ENCODE data around the gene PIGT. TPM values are rescaled to one million over a fixed set of nuclear protein-coding genes. Genes with fewer than 3 reads are reported as not detected.

Gene PIGT
- total RNA-seq, 4 donors from 2014 or later, result 44.6 to 77.8 (median 51.8) TPM

DNA sequence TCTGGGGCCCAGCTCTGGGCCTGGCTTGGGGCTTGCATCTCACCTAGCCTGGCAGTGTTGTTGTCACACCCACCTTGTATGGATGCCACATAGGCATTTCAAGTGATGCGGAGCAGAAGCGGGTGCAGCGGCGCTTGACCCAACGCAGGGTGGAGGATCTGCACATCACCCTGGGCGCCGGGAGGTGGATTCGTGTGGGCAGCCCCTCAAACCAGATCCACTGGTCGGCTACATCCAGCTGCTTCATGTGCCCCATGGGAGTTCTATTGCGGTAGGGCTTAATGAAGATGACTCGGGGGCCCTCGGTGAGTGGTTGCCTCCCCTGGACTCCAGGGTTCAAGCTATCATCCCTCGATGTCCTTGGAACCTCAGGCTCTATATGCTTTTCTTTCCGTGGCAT, 41.0 kb upstream of the PIGT start:
- Histone ChIP-seq H3K9me3 (no peaks in the 10 kb centered on the region), H3K4me3 (no peak overlapping the region), H3K27ac (no peak overlapping the region), H3K36me3 (no peaks in the 10 kb centered on the region), H3K4me1 (peaks cover 17% of the 10 kb centered on the region), H3K27me3 (no peaks in the 10 kb centered on the region)
- TF ChIP-seq POLR2AphosphoS5 (IDR thresholded peaks at IDR 0.05) (no peak), EP300 (IDR thresholded peaks at IDR 0.05) (no peak), POLR2A (IDR thresholded peaks at IDR 0.05) (no peak)
- TF ChIP-seq, protein P1, sequence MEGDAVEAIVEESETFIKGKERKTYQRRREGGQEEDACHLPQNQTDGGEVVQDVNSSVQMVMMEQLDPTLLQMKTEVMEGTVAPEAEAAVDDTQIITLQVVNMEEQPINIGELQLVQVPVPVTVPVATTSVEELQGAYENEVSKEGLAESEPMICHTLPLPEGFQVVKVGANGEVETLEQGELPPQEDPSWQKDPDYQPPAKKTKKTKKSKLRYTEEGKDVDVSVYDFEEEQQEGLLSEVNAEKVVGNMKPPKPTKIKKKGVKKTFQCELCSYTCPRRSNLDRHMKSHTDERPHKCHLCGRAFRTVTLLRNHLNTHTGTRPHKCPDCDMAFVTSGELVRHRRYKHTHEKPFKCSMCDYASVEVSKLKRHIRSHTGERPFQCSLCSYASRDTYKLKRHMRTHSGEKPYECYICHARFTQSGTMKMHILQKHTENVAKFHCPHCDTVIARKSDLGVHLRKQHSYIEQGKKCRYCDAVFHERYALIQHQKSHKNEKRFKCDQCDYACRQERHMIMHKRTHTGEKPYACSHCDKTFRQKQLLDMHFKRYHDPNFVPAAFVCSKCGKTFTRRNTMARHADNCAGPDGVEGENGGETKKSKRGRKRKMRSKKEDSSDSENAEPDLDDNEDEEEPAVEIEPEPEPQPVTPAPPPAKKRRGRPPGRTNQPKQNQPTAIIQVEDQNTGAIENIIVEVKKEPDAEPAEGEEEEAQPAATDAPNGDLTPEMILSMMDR (IDR thresholded peaks at IDR 0.05), result no peak
- DNase-seq (ENCODE audit: low spot score in 2 of 2), result no peak
- 92% methylated on average over 14 of the region's 14 CpGs for WGBS

DNA sequence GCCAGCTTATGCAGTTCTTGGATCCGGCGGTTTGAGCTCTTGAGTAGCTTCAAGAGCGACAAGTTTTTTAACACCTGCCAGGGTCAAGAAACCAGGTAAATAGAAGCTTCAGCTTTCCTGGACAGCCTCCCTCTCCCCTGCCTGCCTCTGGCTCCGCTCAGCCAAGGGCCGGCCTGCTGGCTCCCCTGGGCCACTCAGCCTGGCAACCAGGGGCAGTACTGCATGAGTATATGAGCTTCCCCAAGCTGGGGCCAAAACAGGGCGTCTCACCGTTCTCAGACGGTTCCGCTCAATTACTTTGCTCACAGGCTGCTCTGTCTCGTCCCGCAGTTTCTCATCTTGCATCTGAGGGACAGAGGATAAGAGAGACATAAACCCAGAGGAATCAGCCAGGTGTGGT, 38.7 kb upstream of the PIGT start:
- no peak for DNase-seq (ENCODE audit: low spot score in 2 of 2)
- Histone ChIP-seq H3K27me3 (no peaks in the 10 kb centered on the region), H3K4me1 (peaks cover 16% of the 10 kb centered on the region), H3K9me3 (no peaks in the 10 kb centered on the region), H3K4me3 (no peak overlapping the region), H3K36me3 (no peaks in the 10 kb centered on the region), H3K27ac (no peak overlapping the region)
- 86% methylated on average over 11 of the region's 11 CpGs for WGBS
- no peak for TF ChIP-seq POLR2AphosphoS5 (IDR thresholded peaks at IDR 0.05)

DNA sequence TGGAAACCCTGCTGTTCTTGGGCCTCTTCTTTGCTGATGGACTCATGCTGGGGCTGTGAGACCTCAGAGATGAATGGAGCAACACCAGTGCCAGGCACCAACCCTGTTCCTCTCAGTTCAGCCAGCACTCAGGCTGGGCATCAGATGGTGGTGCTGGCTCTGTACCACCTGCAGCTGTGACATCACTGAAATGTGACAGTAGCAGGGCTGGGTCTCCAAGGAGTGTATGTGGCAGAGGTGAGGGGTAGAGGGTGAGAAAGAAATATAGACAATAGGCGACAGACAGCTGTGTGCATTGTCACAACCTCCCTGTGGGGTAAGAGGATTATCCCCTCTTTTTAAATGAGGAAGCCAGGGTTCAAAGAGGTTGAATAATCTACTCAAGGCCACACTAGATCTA, 37.8 kb upstream of the PIGT start, which contains the start of gene TP53TG5:
TSS of gene TP53TG5 (minus strand) at position 135 of the 400 bp plus-strand sequence. CDS start at position 46, 89 bp downstream.
- WGBS, result 91% methylated on average over 1 of the region's 1 CpG
- no peak within 1 kb of the TSS for H3K27ac ChIP-seq

DNA sequence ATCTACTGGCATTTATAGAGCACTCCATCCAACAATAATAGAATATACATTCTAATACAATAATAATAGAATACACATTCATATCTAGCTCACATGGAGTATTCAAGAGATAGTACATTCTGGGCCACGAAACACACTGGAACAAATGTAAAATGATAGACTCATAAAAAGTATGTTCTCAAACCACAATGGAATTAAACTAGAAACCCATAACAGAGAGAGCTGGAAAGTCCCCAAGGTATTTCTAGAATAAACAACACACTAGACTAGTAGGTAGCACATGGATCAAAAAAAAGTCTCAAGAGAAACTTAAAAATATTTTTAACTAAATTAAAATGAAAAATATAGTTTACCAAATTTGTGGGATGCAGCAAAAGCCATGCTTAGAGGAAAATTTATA, 28.7 kb upstream of the PIGT start:
- Histone ChIP-seq H3K9me3 (no peaks in the 10 kb centered on the region), H3K27me3 (no peaks in the 10 kb centered on the region), H3K4me1 (no peaks in the 10 kb centered on the region), H3K27ac (no peak overlapping the region), H3K4me3 (no peak overlapping the region), H3K36me3 (no peaks in the 10 kb centered on the region)
- TF ChIP-seq POLR2A (IDR thresholded peaks at IDR 0.05), result no peak
- TF ChIP-seq, protein P1 (IDR thresholded peaks at IDR 0.05), result no peak
- no peak for TF ChIP-seq POLR2AphosphoS5 (IDR thresholded peaks at IDR 0.05)
- no peak for TF ChIP-seq EP300 (IDR thresholded peaks at IDR 0.05)
- no peak for DNase-seq (ENCODE audit: low spot score in 2 of 2)
- 87% methylated on average over 1 of the region's 1 CpG for WGBS

More for the DNA sequence above, 37.8 kb upstream of the PIGT start, which contains the start of gene TP53TG5:
- TF ChIP-seq, protein P1 (IDR thresholded peaks at IDR 0.05), result no peak
- no peak for TF ChIP-seq POLR2AphosphoS5 (IDR thresholded peaks at IDR 0.05)
- TF ChIP-seq POLR2A (IDR thresholded peaks at IDR 0.05), result no peak
- no peak for TF ChIP-seq EP300 (IDR thresholded peaks at IDR 0.05)
- no peak for DNase-seq (ENCODE audit: low spot score in 2 of 2)
- Histone ChIP-seq H3K27me3 (no peaks in the 10 kb centered on the region), H3K4me1 (peaks cover 7% of the 10 kb centered on the region), H3K36me3 (no peaks in the 10 kb centered on the region), H3K9me3 (no peaks in the 10 kb centered on the region), H3K4me3 (no peak within 1 kb of the TSS)

DNA sequence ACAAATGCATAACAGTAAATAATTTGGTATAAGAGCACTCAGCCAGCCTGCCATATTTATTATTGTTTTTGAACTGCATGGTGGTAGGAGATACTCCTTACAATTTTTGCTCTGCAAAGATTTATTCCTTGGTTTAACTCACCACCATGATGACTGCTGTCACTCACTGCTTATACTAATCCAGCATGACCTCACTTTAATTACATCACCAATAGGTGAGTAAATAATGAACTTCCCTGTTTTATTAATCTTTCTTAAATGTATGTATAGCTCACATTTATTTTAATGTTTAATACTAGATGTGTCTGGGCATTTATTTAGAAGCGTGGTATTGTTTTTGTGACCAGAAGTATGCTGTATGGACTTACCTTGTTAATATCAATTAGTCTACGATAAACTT, 25.0 kb upstream of the PIGT start:
- TF ChIP-seq, protein P1 (IDR thresholded peaks at IDR 0.05), result no peak
- no peak for TF ChIP-seq POLR2AphosphoS5 (IDR thresholded peaks at IDR 0.05)
- TF ChIP-seq EP300 (IDR thresholded peaks at IDR 0.05), result no peak
- no peak for TF ChIP-seq POLR2A (IDR thresholded peaks at IDR 0.05)
- 95% methylated on average over 2 of the region's 2 CpGs for WGBS
- no peaks in the 10 kb centered on the region for H3K9me3 ChIP-seq
- H3K27me3 ChIP-seq, result no peaks in the 10 kb centered on the region
- no peaks in the 10 kb centered on the region for H3K4me1 ChIP-seq
- no peak overlapping the region for H3K27ac ChIP-seq
- no peak for DNase-seq (ENCODE audit: low spot score in 2 of 2)
- peaks cover 4% of the 10 kb centered on the region for H3K36me3 ChIP-seq
- no peak overlapping the region for H3K4me3 ChIP-seq

DNA sequence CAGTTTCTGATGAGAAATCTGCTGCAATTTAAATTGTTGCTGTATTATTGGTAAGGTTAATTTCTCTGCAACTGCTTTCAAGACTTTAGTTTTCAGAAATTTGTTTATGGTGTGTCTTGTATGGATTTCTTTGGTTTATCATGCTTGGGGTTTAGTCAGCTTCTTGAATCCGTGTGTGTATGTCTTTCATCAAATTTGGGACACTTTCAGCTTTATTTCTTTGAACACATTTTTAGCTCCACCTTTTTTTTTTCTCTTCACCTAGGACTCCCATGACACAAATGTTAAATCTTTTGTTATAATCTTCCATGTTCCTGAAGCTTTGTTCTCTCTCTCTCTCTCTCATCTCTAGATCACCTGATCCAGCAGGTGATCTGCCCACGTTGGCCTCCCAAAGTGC, 24.4 kb upstream of the PIGT start:
- WGBS, result 61% methylated on average over 2 of the region's 2 CpGs
- no peak overlapping the region for H3K27ac ChIP-seq
- H3K36me3 ChIP-seq, result peaks cover 4% of the 10 kb centered on the region
- H3K27me3 ChIP-seq, result no peaks in the 10 kb centered on the region
- TF ChIP-seq POLR2A (IDR thresholded peaks at IDR 0.05) (no peak), EP300 (IDR thresholded peaks at IDR 0.05) (no peak), POLR2AphosphoS5 (IDR thresholded peaks at IDR 0.05) (no peak)
- TF ChIP-seq, protein P1 (IDR thresholded peaks at IDR 0.05), result no peak
- no peaks in the 10 kb centered on the region for H3K4me1 ChIP-seq
- no peak overlapping the region for H3K4me3 ChIP-seq
- DNase-seq (ENCODE audit: low spot score in 2 of 2), result no peak
- H3K9me3 ChIP-seq, result no peaks in the 10 kb centered on the region
